Neural cell (in vitro differentiated cells): Measurements from ENCODE around the gene PLSCR4.

Experiments
- CTCF ChIP-seq: fragments of 450-650 bp; IDR thresholded peaks from 2 replicates; pipeline ENCODE4 v1.5.1; 2014; ENCODE audit warnings: antibody characterized with exemption, mild to moderate bottlenecking, moderate library complexity; ENCODE audit not compliant: poor library complexity, severe bottlenecking
- EP300 ChIP-seq: fragments of 450-650 bp; conservative IDR thresholded peaks from 2 replicates; pipeline ENCODE4 v1.6.1; 2014; ENCODE audit warnings: antibody characterized with exemption, mild to moderate bottlenecking, moderate library complexity; ENCODE audit not compliant: poor library complexity, severe bottlenecking
- EZH2 ChIP-seq: fragments of 200-600, 300-800 bp; shearing (Covaris generic), sonication (generic); IDR thresholded peaks from 2 replicates; pipeline ENCODE4 v1.6.1; 2014; ENCODE audit warnings: antibody characterized with exemption, low read length, borderline replicate concordance, mild to moderate bottlenecking; ENCODE audit not compliant: insufficient read depth, poor library complexity, severe bottlenecking
- MXI1 ChIP-seq: fragments of 450-650 bp; conservative IDR thresholded peaks from 2 replicates; pipeline ENCODE4 v1.6.1; 2014; ENCODE audit warnings: antibody characterized with exemption, mild to moderate bottlenecking; ENCODE audit not compliant: poor library complexity, severe bottlenecking
- POLR2AphosphoS5 ChIP-seq: IDR thresholded peaks from 2 replicates; pipeline ENCODE4 v1.6.1; 2012
- REST ChIP-seq: IDR thresholded peaks from 2 replicates; pipeline ENCODE4 v1.6.1; 2012; ENCODE audit warnings: borderline replicate concordance
- SMC3 ChIP-seq: fragments of 450-650 bp; conservative IDR thresholded peaks from 2 replicates; pipeline ENCODE4 v1.6.1; 2014; ENCODE audit warnings: antibody characterized with exemption, mild to moderate bottlenecking, moderate library complexity; ENCODE audit not compliant: poor library complexity
- TAF1 ChIP-seq: IDR thresholded peaks from 2 replicates; pipeline ENCODE4 v1.6.1; 2012; ENCODE audit warnings: low read depth

GRCh38 chr3:146259880-146260589 is 9.1 kb upstream of the PLSCR4 start:
- TF ChIP-seq TAF1 (no peak), CTCF (no peak), EZH2 (no peak), EP300 (no peak), REST (no peak), SMC3 (no peak), MXI1 (no peak), POLR2AphosphoS5 (no peak)
